Transverse colon (tissue), 4 donors: ENCODE results near the gene MAGI1. TPM values are rescaled to one million over a fixed set of nuclear protein-coding genes. Genes with fewer than 3 reads are reported as not detected.

ENCODE experiments used
- DNase-seq: peaks from one replicate; pipeline ENCODE4 v3.0.0-alpha.2; 2019
- H3K27ac ChIP-seq, 4 donors: fragments of 200-600 bp; sonication (generic); 2 replicates each; pipeline ENCODE4 v1.5.1; 2016 to 2018; ENCODE audit warnings: inconsistent platforms in 4 of 4
- H3K27me3 ChIP-seq: fragments of 200-600 bp; sonication (generic); 2 replicates; pipeline ENCODE4 v1.5.1; 2017; ENCODE audit warnings: inconsistent platforms
- H3K36me3 ChIP-seq, 4 donors: fragments of 200-600 bp; sonication (generic); 2 replicates each; pipeline ENCODE4 v1.5.1; 2017 to 2019; ENCODE audit warnings: inconsistent platforms in 4 of 4
- H3K4me1 ChIP-seq, 4 donors: fragments of 200-600 bp; sonication (generic); 2 replicates each; pipeline ENCODE4 v1.5.1; 2017 to 2020; ENCODE audit warnings: inconsistent platforms in 4 of 4
- H3K4me3 ChIP-seq, 4 donors: fragments of 200-600 bp; sonication (generic); 1 replicate in 1 of 4; 2 replicates in 3 of 4; pipeline versions ENCODE4 v1.5.1 to v1.6.1; 2017 to 2019; ENCODE audit warnings: inconsistent platforms in 4 of 4
- H3K9me3 ChIP-seq, 2 donors: fragments of 200-600 bp; sonication (generic); 2 replicates each; pipeline ENCODE4 v1.5.1; 2017 to 2019; ENCODE audit warnings: inconsistent platforms in 2 of 2
- CTCF ChIP-seq, 5 experiments: fragments of 200-600 bp in 3 of 5; fragments of 450-650 bp in 2 of 5; sonication (generic) in 3 of 5; IDR thresholded peaks; 1 replicate in 2 of 5; 2 replicates in 3 of 5; pipeline ENCODE4 v1.5.1; 2016 to 2017; ENCODE audit warnings: antibody characterized with exemption in 5 of 5, inconsistent platforms in 3 of 5, mild to moderate bottlenecking in 2 of 5, moderate library complexity in 1 of 5
- EP300 ChIP-seq: sonication (generic); formaldehyde crosslinking; IDR thresholded peaks from one replicate; pipeline ENCODE4 v1.6.1; 2017; ENCODE audit warnings: antibody characterized with exemption, low read depth
- POLR2A ChIP-seq: fragments of 450-650 bp; IDR thresholded peaks from one replicate; pipeline ENCODE4 v1.6.1; 2016; ENCODE audit warnings: antibody characterized with exemption, mild to moderate bottlenecking, moderate library complexity
- POLR2AphosphoS5 ChIP-seq, 3 donors: sonication (generic); formaldehyde crosslinking; IDR thresholded peaks; one replicate each; pipeline ENCODE4 v1.6.1; 2016; ENCODE audit warnings: antibody characterized with exemption in 3 of 3
- WGBS, 2 donors: methylation state at CpG; one replicate each; pipeline ENCODE4 v1.1.5; 2018; ENCODE audit warnings: low coverage in 1 of 2; 5-methylcytosine and 5-hydroxymethylcytosine counted together
- in situ Hi-C, 4 donors: fragments of 200-750 bp; cut with MboI; loops; one replicate each; pipeline versions ENCODE4 v1.15.0 to v1.15.1; 2017; ENCODE audit warnings: low sequenced_read_pairs in 3 of 4, low pct_ligation_motif_present in 1 of 4, low pct_unique_long_range_greater_than_20kb in 1 of 4
- intact Hi-C: fragments of 100-400 bp; cut with DNase I; formaldehyde crosslinking; loops from one replicate; pipeline ENCODE4 v1.15.1; 2023; ENCODE audit warnings: low total_unique reads
- total RNA-seq, 4 donors: library from RNA; depleted of rRNA; stranded (reverse); fragments of >200 nt; gene quantifications; one replicate each; pipeline ENCODE4 v1.1.0, GENCODE V29; 2016

Gene MAGI1
- total RNA-seq, 4 donors from 2014 or later = 50.8 to 190 (median 67.4) TPM

GRCh38 chr3:65675011-65675410 is 363.7 kb downstream of the MAGI1 start:
- Histone ChIP-seq H3K9me3 (no peaks in the 10 kb centered on the region), H3K27me3 (no peaks in the 10 kb centered on the region), H3K36me3 (no peaks in the 10 kb centered on the region), H3K27ac (no peak overlapping the region), H3K4me1 (no peaks in the 10 kb centered on the region), H3K4me3 (no peak overlapping the region)
- TF ChIP-seq EP300 (no peak), CTCF (IDR thresholded peaks at IDR 0.05) (no peak), POLR2A (no peak), POLR2AphosphoS5 (IDR thresholded peaks at IDR 0.05) (no peak)
- intact Hi-C loops = no loop called here
- 81 to 84% methylated on average over 3 of the region's 3 CpGs for WGBS, 2 donors
- in situ Hi-C loops = no loop called here
- no peak for DNase-seq

GRCh38 chr3:65674226-65674625 is 364.5 kb downstream of the MAGI1 start:
- Histone ChIP-seq H3K4me3 (no peak overlapping the region), H3K27ac (no peak overlapping the region), H3K9me3 (no peaks in the 10 kb centered on the region), H3K27me3 (no peaks in the 10 kb centered on the region), H3K4me1 (no peaks in the 10 kb centered on the region), H3K36me3 (no peaks in the 10 kb centered on the region)
- DNase-seq = no peak
- TF ChIP-seq POLR2A (no peak), POLR2AphosphoS5 (IDR thresholded peaks at IDR 0.05) (no peak), CTCF (IDR thresholded peaks at IDR 0.05) (no peak), EP300 (no peak)
- intact Hi-C loops = no loop called here
- in situ Hi-C loops = no loop called here
- 59 to 78% methylated on average over 2 of the region's 2 CpGs for WGBS, 2 donors

- Histone ChIP-seq H3K27ac (no peak overlapping the region), H3K36me3 (no peaks in the 10 kb centered on the region), H3K4me1 (no peaks in the 10 kb centered on the region), H3K4me3 (no peak overlapping the region), H3K27me3 (no peaks in the 10 kb centered on the region), H3K9me3 (no peaks in the 10 kb centered on the region)
- peak; percentile 40 for DNase-seq
- TF ChIP-seq EP300 (no peak), CTCF (IDR thresholded peaks at IDR 0.05) (peak; percentile 56 to 77 (median 68))
- WGBS, 2 donors = 42 to 45% methylated on average over 8 to 11 of the region's 11 CpGs
- intact Hi-C loops = loop anchor here (2.0 kb wide), 1 partner anchor 232 kb away; no protein-coding TSS in a partner anchor
- in situ Hi-C loops = no loop called here
These were observed 365.6 kb downstream of the MAGI1 start for GRCh38 chr3:65672871-65673815.

- intact Hi-C loops = loop anchor here (2.0 kb wide), 1 partner anchor 231 kb away; no protein-coding TSS in a partner anchor
- no peak overlapping the region for H3K27ac ChIP-seq
- in situ Hi-C loops = no loop called here
- WGBS, 2 donors = 75 to 81% methylated on average over 1 of the region's 1 CpG
- no peak for DNase-seq
- H3K36me3 ChIP-seq = no peaks in the 10 kb centered on the region
- no peak for TF ChIP-seq EP300
- TF ChIP-seq CTCF (IDR thresholded peaks at IDR 0.05) = no peak
- no peak for TF ChIP-seq POLR2A
- no peak for TF ChIP-seq POLR2AphosphoS5 (IDR thresholded peaks at IDR 0.05)
- H3K4me1 ChIP-seq = no peaks in the 10 kb centered on the region
- H3K9me3 ChIP-seq = no peaks in the 10 kb centered on the region
- no peak overlapping the region for H3K4me3 ChIP-seq
- no peaks in the 10 kb centered on the region for H3K27me3 ChIP-seq
These were observed 366.7 kb downstream of the MAGI1 start for GRCh38 chr3:65672061-65672460.
